HCT116 (cell line): ENCODE measurements around the gene DKK2. TPM values are rescaled to one million over a fixed set of nuclear protein-coding genes. Genes with fewer than 3 reads are reported as not detected.

Source experiments
- ATAC-seq: fragments of 200-7000 bp; cut with Tn5 transposase; 2 replicates; pipeline ENCODE4 v1.9.1; 2020; ENCODE audit warnings: mild to moderate bottlenecking, moderate library complexity
- BruUV-seq: library from RNA; stranded (reverse); fragments of 400-500 nt; replicated peaks from 2 replicates; lab custom pipeline; 2021; lab: Mats Ljungman, UMichigan
- CTCF ChIA-PET: fragments of 300-600 bp; sonication (Branson Sonifier 250); formaldehyde crosslinking; loops from one replicate; lab custom pipeline; 2021; ENCODE audit warnings: antibody characterized with exemption; lab: Charles Lee
- POLR2A ChIA-PET: fragments of 300-600, 350-600 bp; sonication (Branson Sonifier 250); formaldehyde crosslinking; loops from one replicate; lab custom pipeline; 2021; ENCODE audit warnings: antibody characterized with exemption; lab: Charles Lee
- RAD21 ChIA-PET, 2 experiments: fragments of 300-600 bp; sonication (Branson Sonifier 250); formaldehyde crosslinking; loops; one replicate each; lab custom pipeline; 2023; ENCODE audit warnings: low total read pairs in 2 of 2; ENCODE audit not compliant: uncharacterized antibody in 2 of 2, unreplicated experiment in 2 of 2, low non-redundant PET in 1 of 2; lab: Charles Lee
- DNase-seq: peaks from one replicate; pipeline ENCODE4 v3.0.0-alpha.2; 2010; ENCODE audit warnings: low read depth, low spot score
- H2AFZ ChIP-seq: fragments of 200-600 bp; shearing (Covaris generic), sonication (generic); 2 replicates; pipeline ENCODE4 v1.6.1; 2017; ENCODE audit warnings: low read depth, mixed run types, mixed read lengths, antibody characterized with exemption, low read length; ENCODE audit not compliant: poor library complexity, severe bottlenecking
- H3K27ac ChIP-seq: 2 replicates; pipeline ENCODE4 v1.5.1; 2012; ENCODE audit warnings: low read depth, low read length
- H3K27me3 ChIP-seq: fragments of 200-600 bp; sonication (generic); 2 replicates; pipeline ENCODE4 v1.6.1; 2016; ENCODE audit warnings: mixed run types, low read length, mixed read lengths; ENCODE audit not compliant: insufficient read depth
- H3K36me3 ChIP-seq, 2 experiments: fragments of 200-500 bp in 1 of 2; fragments of 200-600 bp in 1 of 2; sonication (Bioruptor generic) in 1 of 2; sonication (generic) in 1 of 2; 2 replicates each; pipeline versions ENCODE4 v1.5.1 to v1.6.1; 2014 to 2016; ENCODE audit warnings: low read length in 2 of 2, inconsistent platforms in 1 of 2, mixed read lengths in 1 of 2, mixed run types in 1 of 2; ENCODE audit not compliant: insufficient read depth in 2 of 2, control insufficient read depth in 1 of 2
- H3K4me1 ChIP-seq, 2 experiments: fragments of 200-600 bp in 1 of 2; sonication (generic) in 1 of 2; 2 replicates each; pipeline versions ENCODE4 v1.5.1 to v1.6.1; 2012 to 2017; ENCODE audit warnings: low read length in 2 of 2, inconsistent platforms in 1 of 2, mild to moderate bottlenecking in 1 of 2, mixed read lengths in 1 of 2, mixed run types in 1 of 2, moderate library complexity in 1 of 2; ENCODE audit not compliant: insufficient read depth in 2 of 2, control insufficient read depth in 1 of 2
- H3K4me2 ChIP-seq: fragments of 200-600 bp; sonication (generic); 2 replicates; pipeline ENCODE4 v1.6.1; 2017; ENCODE audit warnings: mixed run types, low read length, mixed read lengths
- H3K4me3 ChIP-seq, 2 experiments: fragments of 200-600 bp in 1 of 2; sonication (generic) in 1 of 2; replicated peaks in 1 of 2; 2 replicates each; pipeline ENCODE4 v1.5.1; 2011 to 2016; ENCODE audit warnings: low read length in 2 of 2, control low read depth in 1 of 2, low read depth in 1 of 2, mild to moderate bottlenecking in 1 of 2, mixed read lengths in 1 of 2, mixed run types in 1 of 2
- H3K79me2 ChIP-seq: fragments of 200-600 bp; sonication (generic); 2 replicates; pipeline ENCODE4 v1.6.1; 2017; ENCODE audit warnings: mild to moderate bottlenecking, mixed run types, low read length, moderate library complexity, mixed read lengths; ENCODE audit not compliant: insufficient read depth
- H3K9ac ChIP-seq: fragments of 200-600 bp; sonication (generic); 2 replicates; pipeline ENCODE4 v1.6.1; 2016; ENCODE audit warnings: low read length, mixed read lengths
- H3K9me2 ChIP-seq: fragments of 200-600 bp; sonication (generic), shearing (Covaris generic); 2 replicates; pipeline ENCODE4 v1.6.1; 2017; ENCODE audit warnings: mixed run types, mild to moderate bottlenecking, moderate library complexity; ENCODE audit not compliant: insufficient read depth
- H3K9me3 ChIP-seq, 2 experiments: fragments of 200-500 bp in 1 of 2; fragments of 200-600 bp in 1 of 2; sonication (Bioruptor generic) in 1 of 2; sonication (generic) in 1 of 2; 2 replicates each; pipeline ENCODE4 v1.6.1; 2014 to 2017; ENCODE audit warnings: low read length in 2 of 2, mixed read lengths in 2 of 2, inconsistent platforms in 1 of 2, low read depth in 1 of 2, mild to moderate bottlenecking in 1 of 2, mixed run types in 1 of 2, moderate library complexity in 1 of 2; ENCODE audit not compliant: control insufficient read depth in 1 of 2, insufficient read depth in 1 of 2
- H4K20me1 ChIP-seq: fragments of 200-600 bp; sonication (generic), shearing (Covaris generic); 2 replicates; pipeline ENCODE4 v1.6.1; 2017; ENCODE audit warnings: mixed run types, mild to moderate bottlenecking, moderate library complexity; ENCODE audit not compliant: insufficient read depth
- CEBPB ChIP-seq: IDR thresholded peaks from 2 replicates; pipeline ENCODE4 v1.6.1; 2012; ENCODE audit warnings: low read depth
- ELF1 ChIP-seq: IDR thresholded peaks from 2 replicates; pipeline ENCODE4 v1.6.1; 2012; ENCODE audit warnings: low read depth, borderline replicate concordance
- FOSL1 ChIP-seq: IDR thresholded peaks from 2 replicates; pipeline ENCODE4 v1.6.1; 2012; ENCODE audit warnings: low read depth
- JUND ChIP-seq: IDR thresholded peaks from 2 replicates; pipeline ENCODE4 v1.6.1; 2012
- POLR2AphosphoS5 ChIP-seq: IDR thresholded peaks from 2 replicates; pipeline ENCODE4 v1.6.1; 2011; ENCODE audit warnings: mild to moderate bottlenecking, low read depth, low read length, moderate library complexity
- SIN3A ChIP-seq: IDR thresholded peaks from 2 replicates; pipeline ENCODE4 v1.6.1; 2012; ENCODE audit warnings: low read depth
- YY1 ChIP-seq: IDR thresholded peaks from 2 replicates; pipeline ENCODE4 v1.6.1; 2011; ENCODE audit warnings: low read length, low read depth, moderate library complexity, mild to moderate bottlenecking; ENCODE audit not compliant: insufficient replicate concordance; ENCODE audit errors: extremely low read depth
- intact Hi-C: fragments of 100-400 bp; cut with micrococcal nuclease; formaldehyde crosslinking; loops from 2 replicates; pipeline ENCODE4 v1.10.0; 2022
- total RNA-seq: library from RNA; stranded (reverse); gene quantifications from one replicate; pipeline ENCODE4 v1.2.1, GENCODE V29; 2021; ENCODE audit not compliant: unreplicated experiment
- TF ChIP-seq, protein P1 (sequence below): IDR thresholded peaks from 2 replicates; pipeline ENCODE4 v1.6.1; 2011; ENCODE audit warnings: mild to moderate bottlenecking, low read length, moderate library complexity; ENCODE audit not compliant: insufficient replicate concordance; ENCODE audit errors: extremely low read depth

Gene DKK2
- total RNA-seq, 1 experiment from 2014 or later, result not detected

DNA sequence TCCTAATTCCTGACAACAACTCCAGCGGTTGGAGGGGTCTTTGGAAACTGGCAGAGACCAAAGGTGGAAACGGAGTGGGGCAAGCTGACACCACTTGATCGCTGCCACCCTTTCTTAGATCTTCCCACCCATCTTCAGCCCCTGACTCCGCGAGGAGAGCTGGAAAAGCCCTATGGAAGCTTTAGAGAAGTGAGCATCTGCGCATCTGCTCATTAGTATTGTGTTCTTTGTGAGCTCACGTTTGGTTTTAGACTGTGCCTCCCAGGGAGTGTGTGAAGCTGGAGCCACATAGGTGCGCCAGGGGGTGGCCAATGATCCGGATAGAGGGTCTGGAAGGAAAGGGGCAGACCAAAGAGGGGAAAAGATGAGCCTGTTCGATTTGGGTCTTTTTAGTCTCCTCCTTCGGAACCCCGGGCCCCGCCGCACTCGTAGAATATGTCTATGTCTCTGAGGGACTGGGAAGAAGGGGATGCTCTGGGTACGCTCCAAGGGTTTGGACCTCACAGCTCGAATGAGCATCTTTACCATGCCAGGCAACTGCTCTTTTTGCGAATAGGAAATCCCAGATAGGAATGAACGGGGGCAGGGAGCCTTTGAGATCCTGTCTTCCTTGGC, 578 bp upstream of the DKK2 start:
- H3K4me2 ChIP-seq, result no peak overlapping the region
- no peaks in the 10 kb centered on the region for H3K36me3 ChIP-seq
- H3K27ac ChIP-seq, result no peak overlapping the region
- ChIA-PET CTCF (no interaction called here), RAD21 (no interaction called here), POLR2A (no interaction called here)
- no peaks in the 10 kb centered on the region for H3K9me3 ChIP-seq
- no peak overlapping the region for H3K4me3 ChIP-seq
- H3K4me1 ChIP-seq, result no peaks in the 10 kb centered on the region
- no peak for DNase-seq
- no peak for ATAC-seq
- H4K20me1 ChIP-seq, result no peaks in the 10 kb centered on the region
- no peaks in the 10 kb centered on the region for H3K9me2 ChIP-seq
- no TSS peak for BruUV-seq
- H3K27me3 ChIP-seq, result no peaks in the 10 kb centered on the region
- no peak overlapping the region for H3K9ac ChIP-seq
- intact Hi-C loops, result no loop called here
- TF ChIP-seq JUND, result no peak
- TF ChIP-seq FOSL1, result no peak
- TF ChIP-seq, protein P1, sequence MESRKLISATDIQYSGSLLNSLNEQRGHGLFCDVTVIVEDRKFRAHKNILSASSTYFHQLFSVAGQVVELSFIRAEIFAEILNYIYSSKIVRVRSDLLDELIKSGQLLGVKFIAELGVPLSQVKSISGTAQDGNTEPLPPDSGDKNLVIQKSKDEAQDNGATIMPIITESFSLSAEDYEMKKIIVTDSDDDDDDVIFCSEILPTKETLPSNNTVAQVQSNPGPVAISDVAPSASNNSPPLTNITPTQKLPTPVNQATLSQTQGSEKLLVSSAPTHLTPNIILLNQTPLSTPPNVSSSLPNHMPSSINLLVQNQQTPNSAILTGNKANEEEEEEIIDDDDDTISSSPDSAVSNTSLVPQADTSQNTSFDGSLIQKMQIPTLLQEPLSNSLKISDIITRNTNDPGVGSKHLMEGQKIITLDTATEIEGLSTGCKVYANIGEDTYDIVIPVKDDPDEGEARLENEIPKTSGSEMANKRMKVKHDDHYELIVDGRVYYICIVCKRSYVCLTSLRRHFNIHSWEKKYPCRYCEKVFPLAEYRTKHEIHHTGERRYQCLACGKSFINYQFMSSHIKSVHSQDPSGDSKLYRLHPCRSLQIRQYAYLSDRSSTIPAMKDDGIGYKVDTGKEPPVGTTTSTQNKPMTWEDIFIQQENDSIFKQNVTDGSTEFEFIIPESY, result no peak
- no peak for TF ChIP-seq ELF1
- no peak for TF ChIP-seq SIN3A
- no peak for TF ChIP-seq CEBPB
- no peak for TF ChIP-seq POLR2AphosphoS5
- TF ChIP-seq YY1, result no peak
- TF ChIP-seq, all 23 proteins: peak for 0
- no peak overlapping the region for H2AFZ ChIP-seq
- H3K79me2 ChIP-seq, result no peaks in the 10 kb centered on the region
